Measurements from ENCODE around the gene RSPO4. TPM values are rescaled to one million over a fixed set of nuclear protein-coding genes. Genes with fewer than 3 reads are reported as not detected.
A peak's percentile ranks its signal among the peaks of the same experiment; 100 is the strongest.

The RSPO4 gene
- total RNA-seq, 1 donor from 2014 or later: 10.9 TPM

DNA sequence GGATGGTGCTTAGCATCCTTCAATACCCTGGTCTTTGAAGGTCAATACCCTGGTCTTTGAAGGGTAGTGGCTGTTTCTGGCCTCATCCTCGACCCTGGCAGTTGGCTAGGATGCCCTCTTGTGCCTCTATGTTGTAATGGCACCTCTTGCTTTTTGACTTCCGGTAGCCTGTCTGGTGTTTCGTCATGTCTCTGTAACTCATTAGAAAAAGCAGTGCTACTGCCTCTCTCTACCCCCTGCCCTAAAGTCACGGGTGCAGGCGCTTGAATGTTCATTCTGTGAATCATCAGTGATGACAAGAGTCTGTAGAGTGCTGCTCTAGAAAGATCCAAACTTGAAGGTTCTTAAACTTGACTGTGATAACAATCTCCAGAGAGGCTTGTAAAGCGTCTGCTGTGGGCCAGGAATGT lies 28.3 kb downstream of the RSPO4 start:
- Histone ChIP-seq H3K27ac (no peak overlapping the region), H3K4me3 (no peak overlapping the region), H3K27me3 (no peaks in the 10 kb centered on the region), H3K36me3 (no peaks in the 10 kb centered on the region), H3K9me3 (no peaks in the 10 kb centered on the region), H3K4me1 (peaks cover 5% of the 10 kb centered on the region)
- ATAC-seq: peak; percentile 88
- intact Hi-C loops (cut with DNase I): no loop called here
- DNase-seq: no peak
- TF ChIP-seq, protein P1, sequence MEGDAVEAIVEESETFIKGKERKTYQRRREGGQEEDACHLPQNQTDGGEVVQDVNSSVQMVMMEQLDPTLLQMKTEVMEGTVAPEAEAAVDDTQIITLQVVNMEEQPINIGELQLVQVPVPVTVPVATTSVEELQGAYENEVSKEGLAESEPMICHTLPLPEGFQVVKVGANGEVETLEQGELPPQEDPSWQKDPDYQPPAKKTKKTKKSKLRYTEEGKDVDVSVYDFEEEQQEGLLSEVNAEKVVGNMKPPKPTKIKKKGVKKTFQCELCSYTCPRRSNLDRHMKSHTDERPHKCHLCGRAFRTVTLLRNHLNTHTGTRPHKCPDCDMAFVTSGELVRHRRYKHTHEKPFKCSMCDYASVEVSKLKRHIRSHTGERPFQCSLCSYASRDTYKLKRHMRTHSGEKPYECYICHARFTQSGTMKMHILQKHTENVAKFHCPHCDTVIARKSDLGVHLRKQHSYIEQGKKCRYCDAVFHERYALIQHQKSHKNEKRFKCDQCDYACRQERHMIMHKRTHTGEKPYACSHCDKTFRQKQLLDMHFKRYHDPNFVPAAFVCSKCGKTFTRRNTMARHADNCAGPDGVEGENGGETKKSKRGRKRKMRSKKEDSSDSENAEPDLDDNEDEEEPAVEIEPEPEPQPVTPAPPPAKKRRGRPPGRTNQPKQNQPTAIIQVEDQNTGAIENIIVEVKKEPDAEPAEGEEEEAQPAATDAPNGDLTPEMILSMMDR (IDR thresholded peaks at IDR 0.05): peak; percentile 50

DNA sequence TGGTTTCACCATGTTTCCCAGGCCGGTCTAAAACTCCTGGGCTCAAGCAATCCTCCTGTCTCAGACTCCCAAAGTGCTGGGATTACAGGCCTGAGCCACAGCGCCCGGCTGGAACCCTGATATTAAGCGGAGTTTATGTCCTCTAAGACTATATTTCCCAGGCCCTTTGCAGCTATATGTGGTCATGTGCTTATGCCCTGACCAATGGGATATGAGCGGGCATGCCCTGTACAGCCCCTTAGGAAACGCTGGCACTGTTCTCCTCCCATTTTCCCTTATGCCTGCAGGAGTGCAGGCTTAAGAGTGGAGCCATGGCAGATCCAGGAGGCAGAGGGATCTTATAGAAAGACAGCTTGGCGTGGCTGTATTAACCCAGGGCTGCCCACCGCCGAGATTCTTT lies 29.9 kb downstream of the RSPO4 start:
- DNase-seq (no peak), ATAC-seq (no peak)
- no peak overlapping the region for H3K4me3 ChIP-seq
- TF ChIP-seq, protein P1 (IDR thresholded peaks at IDR 0.05): no peak
- no peaks in the 10 kb centered on the region for H3K9me3 ChIP-seq
- H3K27me3 ChIP-seq: no peaks in the 10 kb centered on the region
- H3K36me3 ChIP-seq: no peaks in the 10 kb centered on the region
- intact Hi-C loops (cut with DNase I): no loop called here
- no peak overlapping the region for H3K27ac ChIP-seq
- H3K4me1 ChIP-seq: peaks cover 5% of the 10 kb centered on the region

DNA sequence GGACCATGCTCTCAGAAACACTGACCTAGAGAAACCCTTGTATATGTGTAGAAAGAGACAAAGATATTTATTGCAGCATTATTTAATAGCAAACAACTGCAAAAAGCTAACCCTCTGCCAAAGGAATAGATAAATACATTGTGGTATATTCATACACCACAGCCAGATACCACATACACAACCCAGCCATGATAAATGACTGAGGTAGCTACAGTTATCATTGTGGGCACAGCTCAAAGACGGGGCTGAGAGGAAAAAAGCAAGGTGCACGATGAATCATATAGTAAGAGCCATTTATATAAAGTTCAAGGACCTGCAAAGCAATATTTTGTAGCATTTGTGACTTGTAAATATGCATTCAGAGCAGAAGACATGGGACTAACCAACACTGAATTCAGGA lies 30.8 kb downstream of the RSPO4 start:
- TF ChIP-seq, protein P1 (IDR thresholded peaks at IDR 0.05): no peak
- intact Hi-C loops (cut with DNase I): no loop called here
- H3K9me3 ChIP-seq: no peaks in the 10 kb centered on the region

DNA sequence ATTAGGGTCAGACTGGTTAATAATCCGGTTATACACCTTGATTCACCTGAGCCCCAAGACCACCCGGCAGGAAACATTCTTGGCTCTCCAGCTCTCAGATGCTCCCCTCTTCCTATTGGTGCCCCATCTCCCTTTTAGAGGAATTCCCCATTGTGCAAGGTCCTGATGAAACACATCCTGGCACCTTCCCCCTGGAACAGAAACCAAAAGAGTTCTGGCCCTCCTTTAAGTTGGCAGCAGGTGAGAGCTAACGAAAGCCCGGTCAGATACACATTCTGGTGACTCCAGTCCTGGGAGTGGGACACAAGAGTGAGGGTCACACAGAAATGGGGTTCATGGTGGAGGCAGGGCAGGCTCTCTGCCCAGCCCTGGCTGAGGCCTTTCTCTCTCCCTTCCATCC lies 32.2 kb downstream of the RSPO4 start:
- TF ChIP-seq, protein P1 (IDR thresholded peaks at IDR 0.05): no peak
- Histone ChIP-seq H3K27ac (no peak overlapping the region), H3K4me3 (no peak overlapping the region), H3K36me3 (no peaks in the 10 kb centered on the region), H3K9me3 (no peaks in the 10 kb centered on the region), H3K4me1 (peaks cover 5% of the 10 kb centered on the region), H3K27me3 (no peaks in the 10 kb centered on the region)
- intact Hi-C loops (cut with DNase I): no loop called here
- ATAC-seq: no peak
- no peak for DNase-seq

More for the DNA sequence above, 30.8 kb downstream of the RSPO4 start:
- H3K27ac ChIP-seq: no peak overlapping the region
- DNase-seq (no peak), ATAC-seq (no peak)
- H3K4me3 ChIP-seq: no peak overlapping the region
- peaks cover 5% of the 10 kb centered on the region for H3K4me1 ChIP-seq
- H3K36me3 ChIP-seq: no peaks in the 10 kb centered on the region
- no peaks in the 10 kb centered on the region for H3K27me3 ChIP-seq

DNA sequence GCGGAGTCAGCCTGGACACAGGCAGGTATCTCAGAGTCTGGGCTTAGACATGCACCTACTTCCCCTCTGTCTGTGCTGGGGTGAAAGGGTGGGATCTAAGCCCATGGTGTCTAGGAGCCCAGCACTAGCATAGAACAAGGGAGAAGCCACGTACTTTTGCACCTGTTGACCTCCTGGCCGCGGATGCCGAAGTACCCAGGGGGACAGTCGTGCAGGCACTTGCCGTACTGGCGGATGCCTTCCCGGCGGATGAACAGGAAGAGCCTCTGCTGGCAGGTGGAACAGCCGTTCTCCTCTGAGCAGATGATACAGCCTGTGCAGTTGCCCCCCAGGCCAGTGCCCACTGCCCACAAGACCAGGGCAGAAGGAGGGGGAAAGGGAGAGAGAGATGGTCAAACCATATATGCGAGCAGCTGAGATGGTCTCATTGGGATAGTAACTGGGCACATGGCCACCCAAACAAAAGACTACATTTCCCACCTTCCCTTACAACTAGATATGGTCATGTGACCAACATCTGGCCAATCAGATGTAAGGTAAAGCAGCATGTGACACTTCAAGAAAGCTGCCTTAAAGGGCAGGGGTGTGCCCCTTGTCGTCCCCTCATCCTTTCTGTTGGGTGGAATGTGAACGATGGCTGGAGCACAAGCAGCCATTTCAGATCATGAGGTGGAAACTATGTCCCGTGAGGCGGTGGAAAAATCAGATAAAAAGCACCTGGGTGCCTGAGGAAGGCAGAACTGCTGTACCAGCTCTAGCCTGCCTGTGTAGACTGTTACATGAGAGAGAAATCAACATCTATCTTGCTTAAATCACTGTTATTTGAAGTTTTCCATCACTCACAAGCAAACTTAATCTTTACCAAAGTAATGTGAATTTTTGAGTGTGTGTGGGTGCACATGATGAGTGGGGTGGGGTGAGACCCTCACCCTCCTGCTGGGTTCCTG lies 34.0 kb downstream of the RSPO4 start:
- Histone ChIP-seq H3K4me3 (no peak overlapping the region), H3K27ac (no peak overlapping the region), H3K9me3 (no peaks in the 10 kb centered on the region), H3K27me3 (no peaks in the 10 kb centered on the region), H3K36me3 (no peaks in the 10 kb centered on the region), H3K4me1 (no peaks in the 10 kb centered on the region)
- ATAC-seq (no peak), DNase-seq (no peak)
- intact Hi-C loops (cut with DNase I): no loop called here
- TF ChIP-seq, protein P1 (IDR thresholded peaks at IDR 0.05): no peak
